GM19238 (cell line): ENCODE measurements around the gene IQCH.

ENCODE experiments used
- DNase-seq: peaks from one replicate; pipeline ENCODE4 v3.0.0; 2011; ENCODE audit warnings: low spot score; ENCODE audit not compliant: insufficient read length

Gene IQCH

DNA sequence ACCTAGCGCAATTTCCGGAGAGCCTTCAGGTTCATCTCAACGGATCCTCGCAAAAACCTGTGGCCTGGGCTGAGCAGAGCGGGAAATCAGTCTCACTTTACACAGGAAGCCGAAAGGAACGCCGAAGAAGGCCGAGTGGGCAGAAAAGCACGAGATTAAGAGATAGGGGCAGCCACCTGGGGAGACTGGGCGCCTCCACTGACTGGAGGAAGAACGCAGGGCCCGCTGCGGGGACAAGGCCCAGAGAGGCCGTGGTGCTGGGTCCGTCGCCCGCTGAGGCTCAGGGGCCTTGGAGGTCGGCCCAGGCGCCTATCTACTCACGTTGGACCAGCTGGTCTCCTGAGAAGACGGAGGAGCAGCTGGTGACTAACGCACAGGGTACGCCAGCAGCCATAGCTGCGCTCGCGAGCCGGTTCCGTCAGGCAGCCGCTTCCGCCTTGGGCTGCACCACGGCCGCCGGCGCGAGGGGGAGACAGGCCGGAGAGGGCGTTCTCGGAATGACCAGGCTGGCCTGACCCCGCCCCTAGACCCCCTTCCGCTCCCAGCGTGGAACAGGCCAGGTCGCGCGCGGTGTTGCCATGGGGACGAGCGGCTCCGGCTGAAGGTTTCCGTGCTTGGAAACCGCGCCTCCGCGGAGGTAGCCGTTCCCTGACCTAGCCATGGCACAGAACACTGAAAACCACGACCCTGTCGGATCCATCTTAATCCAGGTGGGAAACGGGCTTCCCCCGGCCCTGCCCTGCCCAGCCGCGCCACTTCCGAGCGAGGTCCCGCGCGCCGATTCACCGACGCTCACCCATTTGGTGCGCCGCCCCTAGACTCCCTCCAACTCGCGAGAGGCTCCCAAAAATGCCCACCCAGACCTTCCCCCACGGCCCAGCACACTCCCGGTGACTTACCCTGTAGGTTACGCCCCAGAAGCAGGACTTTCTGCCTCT, at the start of gene IQCH, which contains the start of gene AAGAB:
IQCH (plus strand) TSS at position 549 of the 938 bp plus-strand sequence; CDS start at position 660, 111 bp downstream.
AAGAB (minus strand) TSS at position 424 of the 938 bp plus-strand sequence; CDS start at position 394, 30 bp downstream.
- peak; percentile 92 for DNase-seq

DNA sequence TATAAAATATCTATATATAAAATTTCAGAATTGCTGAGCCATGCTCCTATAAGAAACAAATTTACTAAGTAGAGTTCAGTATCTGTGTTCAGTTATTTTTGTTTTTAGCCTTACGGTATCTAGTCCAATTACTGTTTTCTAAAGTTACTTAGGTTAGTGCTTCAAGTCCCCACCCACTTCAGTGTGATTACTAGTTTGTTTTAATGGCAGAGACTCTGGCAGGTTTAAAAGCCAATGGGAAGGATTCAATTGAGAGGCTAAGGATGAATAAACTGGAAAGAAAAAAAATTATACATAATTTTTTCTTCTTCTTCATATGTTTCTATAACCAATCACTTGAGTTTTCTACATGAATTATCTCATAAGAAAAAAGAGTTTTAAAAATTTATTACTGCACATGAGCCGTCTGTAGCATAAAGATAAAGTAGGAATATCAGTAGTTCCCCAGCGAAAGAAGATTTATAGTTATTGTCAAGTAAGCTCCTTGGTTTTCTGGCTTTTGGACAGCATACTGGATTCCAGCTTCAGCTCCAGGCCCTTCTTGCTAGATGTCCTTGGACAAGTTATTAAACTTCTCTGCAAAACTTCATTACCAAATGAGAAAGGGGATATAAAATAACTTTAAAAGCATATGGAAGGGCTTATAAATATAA, 46.9 kb upstream of the IQCH start:
- no peak for DNase-seq

DNA sequence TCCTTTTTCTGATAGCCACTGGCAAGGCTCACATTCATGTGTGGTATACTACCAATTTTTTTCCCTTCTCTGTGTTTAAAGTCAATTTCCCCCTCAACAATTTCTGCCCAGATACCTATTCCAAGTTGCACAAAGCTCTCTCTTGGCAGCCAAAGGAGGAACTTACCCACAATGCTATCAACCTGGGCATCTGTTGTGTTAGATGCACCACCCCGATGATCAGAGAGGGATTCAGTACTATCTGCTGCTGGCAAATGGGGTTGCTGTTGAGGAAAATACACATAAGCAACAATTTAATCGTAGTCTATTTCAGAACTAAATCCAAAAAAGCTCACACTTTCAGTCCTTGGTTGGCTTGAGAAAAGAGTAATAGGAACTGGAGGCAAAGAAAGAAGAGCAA, 46.2 kb upstream of the IQCH start:
- DNase-seq, result no peak

DNA sequence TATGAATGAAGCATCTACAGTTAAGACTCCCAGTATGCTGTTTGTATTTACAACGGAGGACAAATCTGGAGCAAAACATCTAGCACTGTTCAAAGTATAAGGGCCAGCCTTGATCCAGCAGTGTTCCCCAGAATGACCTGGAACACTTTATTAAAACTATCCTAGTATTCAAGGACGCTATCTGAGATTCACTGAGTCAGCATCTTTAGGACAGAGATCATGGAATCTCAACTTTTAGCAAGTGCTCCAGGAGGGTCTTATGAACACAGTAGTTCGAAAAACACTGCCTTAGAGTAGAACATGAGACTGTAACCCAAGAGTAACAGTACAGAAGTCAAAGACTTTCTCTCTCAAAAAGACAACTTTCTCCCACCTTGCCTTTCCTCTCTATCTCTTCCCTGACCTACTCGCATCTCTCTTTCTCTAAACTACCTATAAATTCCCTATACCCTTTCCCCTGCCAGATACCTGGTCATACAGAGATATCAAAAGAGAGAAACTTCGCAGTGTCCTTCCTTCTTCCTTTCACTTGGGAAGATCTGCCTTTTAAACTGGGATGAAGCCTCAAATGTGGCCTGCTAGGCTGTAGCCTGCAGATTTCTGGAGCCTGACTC, 43.9 kb upstream of the IQCH start:
- DNase-seq, result no peak

DNA sequence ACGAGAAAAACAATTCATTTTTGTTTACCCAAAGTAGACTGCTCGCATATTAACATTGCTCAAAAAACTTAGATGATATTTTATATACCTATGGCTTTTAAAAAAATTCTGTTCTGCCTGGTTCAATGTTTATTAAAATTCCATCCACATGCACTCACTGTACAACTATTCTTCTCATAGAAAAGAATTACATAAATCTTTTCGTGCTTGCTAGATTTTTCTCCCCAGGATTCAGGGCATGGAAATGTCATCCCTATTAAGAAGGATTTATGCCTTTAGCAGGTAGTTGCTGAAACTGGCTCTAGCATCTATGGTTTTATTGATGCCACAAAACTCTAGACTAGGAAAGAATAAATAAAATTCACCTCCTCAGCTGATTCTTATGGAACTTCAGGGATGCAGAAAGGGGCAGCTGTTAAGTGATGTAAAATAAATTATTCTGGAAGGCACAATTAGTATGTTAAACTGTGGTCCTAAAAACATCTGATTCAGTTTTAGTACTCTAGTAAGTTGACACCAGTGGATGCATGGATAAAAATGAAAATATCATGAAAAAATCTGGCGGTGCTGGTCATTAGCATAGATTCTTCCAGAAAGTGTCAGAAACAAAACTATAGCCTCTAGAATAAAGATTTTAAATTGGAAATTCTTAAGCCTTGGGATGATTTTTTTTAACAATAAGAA, 41.8 kb upstream of the IQCH start:
- DNase-seq, result no peak

DNA sequence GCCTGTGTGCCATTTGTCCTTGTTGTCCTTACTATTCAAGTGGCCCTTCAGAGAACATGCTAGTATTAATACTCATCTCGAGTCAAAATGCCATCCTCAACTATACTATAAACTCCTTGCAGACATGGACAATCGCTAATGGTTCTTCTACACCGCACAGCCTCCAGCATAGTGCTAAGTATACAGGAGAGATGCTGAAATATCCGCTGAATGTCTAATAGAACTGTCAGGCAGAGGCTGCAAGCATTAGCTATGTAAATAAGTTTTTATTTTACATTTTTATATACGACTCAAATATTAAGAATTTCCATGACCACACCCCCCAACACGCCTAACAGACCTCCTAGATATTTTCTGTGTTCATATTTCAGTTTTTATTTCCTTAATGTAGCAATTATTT, 39.5 kb upstream of the IQCH start:
- no peak for DNase-seq

DNA sequence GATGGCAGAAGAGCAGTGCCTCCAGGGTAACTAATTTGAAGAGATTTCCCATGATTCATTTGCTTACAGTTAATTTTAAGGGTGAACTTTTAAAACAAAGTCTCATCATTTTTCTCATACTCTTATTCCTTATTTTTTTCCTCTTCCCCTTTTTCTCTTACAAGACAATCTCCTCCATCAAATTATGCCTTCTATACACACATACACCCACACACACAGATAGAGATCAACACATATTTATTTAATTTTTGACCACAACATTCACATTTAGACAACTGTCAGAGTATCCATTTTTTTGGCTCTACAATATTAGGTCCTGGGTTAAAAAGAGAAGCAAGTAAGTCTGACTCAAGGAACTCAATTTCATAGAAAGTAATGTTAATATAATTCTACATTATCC, 37.7 kb upstream of the IQCH start:
- DNase-seq, result no peak

DNA sequence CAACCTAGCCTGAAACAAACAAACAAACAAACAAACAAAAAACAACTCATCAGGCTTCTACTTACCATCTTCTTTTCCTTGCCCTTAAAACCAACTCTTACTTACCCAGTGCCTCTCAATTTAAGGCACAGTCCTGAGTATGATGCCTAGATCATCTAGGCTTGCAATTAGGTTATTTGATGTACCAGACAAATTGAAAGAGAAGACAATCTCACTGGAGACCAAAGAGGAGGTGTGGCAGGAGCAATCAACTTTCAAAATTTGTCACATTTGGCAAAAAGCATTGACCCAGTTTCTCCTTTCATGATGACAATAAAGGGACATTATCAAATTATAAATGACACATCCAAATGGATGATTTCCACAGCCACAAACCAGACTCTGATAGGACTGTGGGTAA, 36.2 kb upstream of the IQCH start:
- no peak for DNase-seq

DNA sequence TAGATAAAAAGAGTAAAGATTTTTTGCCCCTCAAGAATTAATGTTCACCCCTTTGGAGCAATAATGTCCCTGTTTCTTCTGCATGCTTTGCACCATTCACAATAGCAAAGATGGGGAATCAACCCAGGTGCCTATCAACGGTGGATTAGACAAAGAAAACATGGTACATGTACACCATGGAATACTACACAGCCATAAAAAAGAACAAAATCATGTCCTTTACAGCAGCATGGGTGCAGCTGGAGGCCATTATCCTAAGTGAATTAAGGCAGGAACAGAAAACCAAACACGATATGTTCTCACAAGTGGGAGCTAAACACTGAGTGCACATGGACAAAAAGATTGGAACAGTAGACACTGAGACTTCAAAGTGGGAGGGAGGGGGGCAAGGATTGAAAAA, 35.3 kb upstream of the IQCH start:
- no peak for DNase-seq

DNA sequence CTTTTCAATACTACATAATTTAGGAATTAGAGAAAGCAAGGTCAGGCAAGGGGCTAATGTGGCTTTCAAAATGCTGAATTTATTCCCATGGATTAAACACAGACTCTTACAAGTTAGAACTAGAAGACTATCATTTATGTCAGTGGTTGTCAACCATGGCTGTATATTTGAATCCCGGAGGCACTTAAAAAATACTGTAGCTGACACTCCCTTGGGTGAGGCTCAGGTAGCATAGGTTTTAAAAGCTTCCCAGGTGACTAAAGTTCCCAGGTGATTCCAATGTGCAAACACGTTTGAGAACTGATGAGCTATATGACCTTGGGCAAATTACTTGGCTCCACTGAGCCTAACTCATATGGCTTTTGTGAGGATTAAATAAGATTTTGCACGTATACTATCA, 29.7 kb upstream of the IQCH start:
- no peak for DNase-seq

DNA sequence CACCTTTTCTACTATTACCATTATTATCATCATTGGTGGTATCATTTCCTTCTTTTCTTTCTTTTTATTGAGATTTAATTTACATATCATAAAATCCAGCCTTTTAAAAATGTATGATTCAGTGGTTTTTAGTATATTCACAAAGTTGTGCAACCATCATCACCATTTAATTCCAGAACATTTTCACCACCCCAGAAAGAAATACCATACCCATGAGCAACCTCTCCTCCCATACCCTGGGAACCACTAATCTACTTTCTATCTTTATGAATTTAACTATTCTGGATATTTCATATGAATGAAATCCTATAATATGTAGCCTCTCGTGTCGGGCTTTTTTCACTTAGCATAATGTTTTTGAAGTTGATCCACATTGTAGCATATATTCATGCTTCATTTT, 29.2 kb upstream of the IQCH start:
- DNase-seq, result no peak

DNA sequence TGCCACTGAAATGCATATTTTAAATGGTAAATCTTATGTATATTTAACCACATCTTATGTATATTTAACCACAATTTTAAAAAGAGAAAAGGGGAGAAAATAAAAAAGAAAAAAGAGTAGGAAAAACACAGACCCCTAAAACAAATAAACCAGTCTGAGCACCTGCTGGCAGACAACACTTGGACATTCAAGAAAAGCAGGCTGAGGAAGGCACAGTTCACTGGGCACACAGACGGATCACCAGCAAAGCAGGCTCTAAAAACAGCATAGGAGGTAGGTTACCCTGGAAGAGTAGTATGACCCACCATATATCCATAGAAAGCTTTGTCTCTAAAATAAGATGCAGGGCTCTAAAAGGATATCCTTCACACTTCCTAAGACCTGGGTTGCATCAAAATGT, 27.2 kb upstream of the IQCH start:
- no peak for DNase-seq

DNA sequence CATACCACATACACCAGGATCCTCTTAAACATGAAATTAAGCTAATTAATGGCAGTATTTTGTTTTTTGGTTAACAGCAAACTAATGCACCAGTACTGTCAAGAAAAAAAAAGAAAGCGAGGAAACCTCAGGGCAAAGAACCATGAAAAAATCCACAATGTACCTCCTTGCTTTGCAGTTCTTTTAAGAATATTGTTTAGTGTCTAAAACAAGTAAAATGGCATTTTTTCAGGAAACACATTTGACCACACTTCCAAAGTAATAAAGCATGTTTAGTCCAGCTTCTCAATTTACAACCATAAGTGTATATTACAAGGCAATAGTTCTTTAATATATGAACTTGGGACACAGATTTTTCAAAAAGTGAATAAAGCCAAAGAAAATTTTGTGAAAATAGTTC, 26.7 kb upstream of the IQCH start:
- no peak for DNase-seq

DNA sequence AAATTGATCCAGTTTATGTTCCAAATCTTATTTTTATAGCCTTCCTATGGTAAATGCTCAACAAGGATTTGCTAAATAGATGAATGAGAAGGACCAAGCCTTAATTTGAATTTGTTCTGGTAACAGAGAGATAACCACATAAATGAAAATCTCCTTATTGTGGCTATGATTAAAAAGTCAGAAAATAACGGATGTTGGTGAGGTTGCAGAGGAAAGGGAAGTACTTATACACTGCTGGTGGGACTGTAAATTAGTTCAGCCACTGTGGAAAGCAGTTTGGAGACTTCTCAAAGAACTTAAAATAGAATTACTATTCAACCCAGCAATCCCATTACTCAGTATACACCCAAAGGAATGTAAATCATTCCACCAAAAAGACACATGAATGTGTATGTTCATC, 26.3 kb upstream of the IQCH start:
- DNase-seq, result no peak

DNA sequence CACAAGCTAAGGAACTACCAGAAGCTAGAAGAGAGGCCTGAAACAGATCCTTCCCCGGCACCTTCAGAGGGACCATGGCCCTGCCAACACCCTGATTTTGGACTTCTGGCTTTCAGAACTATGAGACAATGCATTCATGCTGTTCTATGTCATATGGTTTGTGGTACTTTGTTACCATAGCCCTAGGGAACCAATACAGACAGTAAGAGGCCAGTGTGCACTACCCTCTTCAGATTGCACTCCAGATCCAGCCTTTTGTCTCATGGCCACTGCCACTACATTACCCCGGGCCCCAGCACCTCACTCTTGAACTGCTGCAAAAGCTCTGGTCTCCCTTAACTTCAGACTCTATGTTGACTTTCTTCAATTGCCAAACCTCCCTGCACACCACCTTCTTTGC, 24.1 kb upstream of the IQCH start:
- DNase-seq, result no peak

DNA sequence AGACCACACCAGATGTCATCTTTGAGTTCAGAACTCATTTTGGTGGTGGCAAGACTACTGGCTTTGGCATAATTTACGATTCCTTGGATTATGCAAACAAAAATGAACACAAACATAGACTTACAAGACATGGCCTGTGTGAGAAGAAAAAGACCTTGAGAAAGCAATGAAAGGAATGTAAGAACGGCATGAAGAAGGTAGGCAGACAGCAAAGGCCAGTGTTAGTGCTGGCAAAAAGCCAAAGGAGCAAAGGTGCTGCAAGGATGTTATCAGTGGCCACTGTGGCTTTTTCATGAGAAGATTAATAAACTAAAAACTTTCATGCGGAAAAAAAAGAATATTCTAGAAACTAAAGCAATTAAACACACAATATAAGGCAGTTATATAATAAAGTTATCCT, 22.0 kb upstream of the IQCH start:
- DNase-seq, result no peak

DNA sequence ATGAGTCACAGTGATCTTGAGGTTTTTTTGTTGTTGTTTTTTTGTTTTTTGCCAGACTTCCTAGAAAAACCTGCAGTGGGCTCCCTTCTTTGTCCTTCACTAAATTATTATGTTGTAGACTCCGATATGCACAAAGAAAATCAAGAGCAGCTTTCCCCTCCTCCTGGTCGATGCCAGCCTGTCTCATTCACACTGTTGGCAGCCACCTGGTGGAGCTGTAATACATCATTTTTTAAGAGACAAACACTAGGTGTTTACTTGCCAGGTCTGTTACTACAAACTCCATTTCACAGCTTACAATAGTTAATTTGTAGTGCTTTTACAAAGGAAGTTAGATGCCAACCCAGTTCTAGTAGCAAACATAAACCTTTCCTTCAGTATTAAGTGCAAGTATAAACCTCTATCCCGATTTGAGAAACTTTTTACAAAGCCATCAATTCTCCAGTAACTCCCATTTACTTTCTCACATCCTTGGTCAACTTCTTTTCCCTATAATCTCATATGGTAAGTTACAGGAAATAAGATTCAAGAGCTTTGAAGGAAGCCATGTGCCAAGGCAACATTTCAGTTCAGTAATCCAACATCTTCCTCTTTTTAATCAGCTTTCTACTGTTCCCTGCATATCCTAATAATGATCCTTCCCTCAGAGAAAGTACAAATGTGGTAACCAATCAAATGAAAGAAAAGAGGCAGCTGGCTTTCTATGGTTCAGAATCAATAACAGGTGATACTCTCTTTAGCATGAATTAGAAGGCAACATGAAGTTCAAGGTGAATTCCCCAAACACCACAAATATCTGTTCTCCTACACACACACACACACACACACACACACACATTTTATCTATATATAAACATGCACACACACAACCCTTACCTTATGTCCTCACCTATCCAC, 14.1 kb upstream of the IQCH start:
- DNase-seq, result no peak

DNA sequence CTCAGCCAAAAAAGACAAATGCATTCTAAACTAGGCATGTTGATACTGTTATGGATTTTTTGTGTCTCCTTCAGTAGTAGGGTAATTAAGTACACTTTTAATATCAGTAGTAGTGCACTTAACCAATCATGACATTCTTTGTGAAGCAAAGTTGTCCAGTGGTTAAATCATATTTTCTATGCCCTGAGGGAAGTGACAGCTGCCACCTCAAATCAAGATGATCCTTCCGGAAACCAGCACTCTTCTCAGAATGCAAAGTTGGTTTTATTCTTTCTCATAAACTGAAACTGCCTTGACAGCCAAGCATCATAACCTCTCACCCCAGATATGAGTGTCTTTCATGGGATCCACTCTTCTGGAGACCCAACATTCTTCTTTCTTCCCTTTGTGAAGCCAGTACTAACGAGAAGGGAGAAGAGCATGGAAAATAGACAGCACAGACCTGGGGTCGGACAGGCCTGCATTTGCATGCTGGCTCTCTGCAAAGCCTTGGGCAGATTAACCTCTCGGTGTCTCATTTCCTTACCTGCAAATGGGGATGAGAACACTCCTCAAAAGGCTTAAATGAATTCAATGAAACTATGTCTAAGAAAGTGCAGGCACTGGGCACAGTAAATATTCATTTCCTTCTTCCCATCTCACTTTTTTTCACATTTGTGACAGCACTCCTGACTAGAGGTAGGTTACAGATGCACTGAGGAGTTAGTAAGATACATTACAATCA, 13.3 kb upstream of the IQCH start:
- DNase-seq, result peak; percentile 50

DNA sequence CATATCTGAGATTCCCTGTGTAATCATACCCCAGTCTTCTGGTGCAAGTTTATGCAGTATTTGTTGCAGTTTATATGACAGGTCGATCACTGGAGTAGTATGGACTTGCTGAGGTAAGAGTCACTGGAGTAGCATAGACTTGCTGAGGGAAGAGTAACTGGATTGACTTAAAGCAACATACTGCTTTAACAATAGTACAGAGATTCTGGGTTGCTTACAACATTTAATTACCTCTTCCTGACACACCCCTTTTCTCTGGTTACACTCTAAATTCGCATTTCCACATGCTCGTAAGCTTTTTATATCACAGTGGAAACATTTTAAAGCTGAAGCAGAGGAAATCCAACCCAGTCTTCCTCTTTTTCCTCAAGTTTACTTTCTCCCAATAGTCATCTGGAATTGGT, 11.9 kb upstream of the IQCH start:
- no peak for DNase-seq

DNA sequence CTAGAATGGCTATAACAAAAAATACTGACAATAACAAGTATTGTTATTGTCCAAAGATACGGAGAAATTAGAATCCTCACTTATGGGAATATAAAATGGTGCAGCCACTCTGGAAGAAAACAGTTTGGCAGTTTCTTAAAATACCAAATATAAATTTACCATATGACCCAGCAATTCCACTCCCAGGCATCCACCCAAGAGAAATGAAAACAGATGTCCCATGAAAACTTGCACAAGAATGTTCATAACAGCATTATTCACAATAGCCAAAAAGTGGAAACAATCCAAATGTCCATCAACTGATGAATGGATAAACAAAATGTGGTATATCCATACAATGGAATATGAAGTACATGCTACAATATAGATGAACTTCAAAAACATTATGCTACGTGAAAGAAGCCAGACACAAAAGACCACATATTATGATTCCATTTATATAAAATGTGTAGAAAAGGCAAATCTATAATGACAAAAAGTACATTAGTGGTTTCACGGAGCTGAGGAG, 9.6 kb upstream of the IQCH start:
- DNase-seq, result no peak
